Lower lobe of right lung (tissue), 2 donors: ENCODE data around the gene EIF2B1. TPM values are rescaled to one million over a fixed set of nuclear protein-coding genes. Genes with fewer than 3 reads are reported as not detected.

Experiments used
- ATAC-seq, 2 donors: fragments of 200-7000 bp; cut with Tn5 transposase; one replicate each; pipeline ENCODE4 v1.9.1; 2020 to 2022; ENCODE audit warnings: mild to moderate bottlenecking in 2 of 2, moderate library complexity in 2 of 2
- DNase-seq: peaks from one replicate; pipeline ENCODE4 v3.0.0-alpha.2; 2020
- H3K27ac ChIP-seq: fragments of 200-600 bp; one replicate; pipeline ENCODE4 v1.8.0; 2022
- H3K27me3 ChIP-seq: fragments of 200-600 bp; one replicate; pipeline ENCODE4 v1.8.0; 2022; ENCODE audit warnings: low read depth
- H3K36me3 ChIP-seq: fragments of 200-600 bp; one replicate; pipeline ENCODE4 v1.8.0; 2022; ENCODE audit warnings: mild to moderate bottlenecking
- H3K4me1 ChIP-seq: fragments of 200-600 bp; one replicate; pipeline ENCODE4 v1.8.0; 2022
- H3K4me3 ChIP-seq: fragments of 200-600 bp; one replicate; pipeline ENCODE4 v1.8.0; 2022; ENCODE audit warnings: mild to moderate bottlenecking
- H3K9me3 ChIP-seq: fragments of 200-600 bp; one replicate; pipeline ENCODE4 v1.8.0; 2022
- intact Hi-C: fragments of 100-400 bp; cut with DNase I; formaldehyde crosslinking; loops from one replicate; pipeline ENCODE4 v1.11.0; 2022
- total RNA-seq: library from RNA; stranded (reverse); fragmentation: NEBNext Ultra II Directional; extraction: Animal tissue kit (Norgen Biotek cat#: 25700); gene quantifications from one replicate; pipeline ENCODE4 v1.2.1, GENCODE V29; 2021
- TF ChIP-seq, protein P1 (sequence below): fragments of 200-600 bp; IDR thresholded peaks from one replicate; pipeline ENCODE4 v1.8.0; 2022; ENCODE audit warnings: antibody characterized with exemption, mild to moderate bottlenecking
- donor health status: DM: no; HTN: yes; CAD: no; lungs with severe emphysema.

The EIF2B1 gene
- total RNA-seq, 1 donor from 2014 or later = 41.4 TPM

DNA sequence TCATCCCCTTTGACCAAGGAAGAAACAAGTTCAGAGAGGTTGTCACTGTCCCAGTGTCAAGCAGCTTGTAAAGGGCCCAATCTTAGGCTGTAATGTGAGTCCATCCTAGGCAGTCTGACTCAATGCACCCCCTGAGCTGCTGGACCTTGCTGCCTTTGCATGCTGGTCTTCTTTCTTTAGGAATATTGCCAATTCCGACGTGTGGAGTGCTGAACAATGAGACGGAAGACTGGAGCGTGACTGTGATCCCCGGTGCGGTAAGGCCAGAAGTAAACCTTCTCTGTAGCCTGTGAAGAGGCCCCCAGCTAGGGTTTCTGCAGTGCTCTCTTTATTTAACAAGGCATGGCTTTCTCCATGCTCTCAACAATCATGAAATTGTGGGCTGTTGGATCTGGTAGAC is 38.4 kb upstream of the EIF2B1 start:
- Histone ChIP-seq H3K4me1 (peaks cover 14% of the 10 kb centered on the region), H3K27me3 (no peaks in the 10 kb centered on the region), H3K4me3 (peak overlapping the region; percentile 83), H3K36me3 (peaks cover 31% of the 10 kb centered on the region), H3K9me3 (no peaks in the 10 kb centered on the region), H3K27ac (no peak overlapping the region)
- TF ChIP-seq, protein P1, sequence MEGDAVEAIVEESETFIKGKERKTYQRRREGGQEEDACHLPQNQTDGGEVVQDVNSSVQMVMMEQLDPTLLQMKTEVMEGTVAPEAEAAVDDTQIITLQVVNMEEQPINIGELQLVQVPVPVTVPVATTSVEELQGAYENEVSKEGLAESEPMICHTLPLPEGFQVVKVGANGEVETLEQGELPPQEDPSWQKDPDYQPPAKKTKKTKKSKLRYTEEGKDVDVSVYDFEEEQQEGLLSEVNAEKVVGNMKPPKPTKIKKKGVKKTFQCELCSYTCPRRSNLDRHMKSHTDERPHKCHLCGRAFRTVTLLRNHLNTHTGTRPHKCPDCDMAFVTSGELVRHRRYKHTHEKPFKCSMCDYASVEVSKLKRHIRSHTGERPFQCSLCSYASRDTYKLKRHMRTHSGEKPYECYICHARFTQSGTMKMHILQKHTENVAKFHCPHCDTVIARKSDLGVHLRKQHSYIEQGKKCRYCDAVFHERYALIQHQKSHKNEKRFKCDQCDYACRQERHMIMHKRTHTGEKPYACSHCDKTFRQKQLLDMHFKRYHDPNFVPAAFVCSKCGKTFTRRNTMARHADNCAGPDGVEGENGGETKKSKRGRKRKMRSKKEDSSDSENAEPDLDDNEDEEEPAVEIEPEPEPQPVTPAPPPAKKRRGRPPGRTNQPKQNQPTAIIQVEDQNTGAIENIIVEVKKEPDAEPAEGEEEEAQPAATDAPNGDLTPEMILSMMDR = no peak
- no peak for DNase-seq
- ATAC-seq = no peak
- intact Hi-C loops = no loop called here

GRCh38 chr12:123670882-123671728 is 37.6 kb upstream of the EIF2B1 start, which contains the start of gene TCTN2:
TSS of gene TCTN2 (plus strand) at chr12:123671113. CDS start at chr12:123671241, 128 bp downstream.
- DNase-seq = peak; percentile 97
- Histone ChIP-seq H3K27me3 (no peaks in the 10 kb centered on the region), H3K36me3 (peaks cover 27% of the 10 kb centered on the region), H3K4me1 (peaks cover 14% of the 10 kb centered on the region), H3K27ac (peak within 1 kb of the TSS; percentile 46), H3K4me3 (peak within 1 kb of the TSS; percentile 83), H3K9me3 (no peaks in the 10 kb centered on the region)
- intact Hi-C loops = no loop called here
- ATAC-seq = peak; percentile 99 to 100
- TF ChIP-seq, protein P1 = no peak

DNA sequence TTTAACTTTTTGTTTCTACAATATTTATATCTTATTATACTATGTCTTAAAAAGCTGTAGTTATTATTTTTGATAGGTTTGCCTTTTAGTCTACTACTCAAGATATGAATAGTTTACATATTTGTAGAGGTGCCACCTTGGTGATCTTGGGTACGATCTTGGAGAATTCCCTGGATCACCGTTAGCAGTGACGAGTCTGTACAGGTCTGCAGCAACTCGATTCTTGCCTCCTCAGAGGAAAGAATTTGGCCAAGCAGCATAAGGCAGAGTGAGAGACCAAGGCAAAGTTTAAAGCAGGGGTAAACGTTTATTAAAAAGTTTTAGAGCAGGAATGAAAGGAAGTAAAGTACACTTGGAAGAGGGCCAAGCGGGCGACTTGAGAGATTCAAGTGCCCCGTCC is 34.3 kb upstream of the EIF2B1 start:
- no peak overlapping the region for H3K27ac ChIP-seq
- TF ChIP-seq, protein P1 = no peak
- H3K36me3 ChIP-seq = no peaks in the 10 kb centered on the region
- H3K27me3 ChIP-seq = no peaks in the 10 kb centered on the region
- DNase-seq (no peak), ATAC-seq (no peak)
- intact Hi-C loops = no loop called here
- H3K4me3 ChIP-seq = no peak overlapping the region
- no peaks in the 10 kb centered on the region for H3K9me3 ChIP-seq
- peaks cover 14% of the 10 kb centered on the region for H3K4me1 ChIP-seq

- no peaks in the 10 kb centered on the region for H3K4me1 ChIP-seq
- TF ChIP-seq, protein P1 = no peak
- H3K27ac ChIP-seq = no peak overlapping the region
- intact Hi-C loops = no loop called here
- ATAC-seq (no peak), DNase-seq (no peak)
- no peak overlapping the region for H3K4me3 ChIP-seq
- H3K36me3 ChIP-seq = peaks cover 48% of the 10 kb centered on the region
- no peaks in the 10 kb centered on the region for H3K27me3 ChIP-seq
- no peaks in the 10 kb centered on the region for H3K9me3 ChIP-seq
Measured at GRCh38 chr12:123659996-123660727, 26.7 kb upstream of the EIF2B1 start.

DNA sequence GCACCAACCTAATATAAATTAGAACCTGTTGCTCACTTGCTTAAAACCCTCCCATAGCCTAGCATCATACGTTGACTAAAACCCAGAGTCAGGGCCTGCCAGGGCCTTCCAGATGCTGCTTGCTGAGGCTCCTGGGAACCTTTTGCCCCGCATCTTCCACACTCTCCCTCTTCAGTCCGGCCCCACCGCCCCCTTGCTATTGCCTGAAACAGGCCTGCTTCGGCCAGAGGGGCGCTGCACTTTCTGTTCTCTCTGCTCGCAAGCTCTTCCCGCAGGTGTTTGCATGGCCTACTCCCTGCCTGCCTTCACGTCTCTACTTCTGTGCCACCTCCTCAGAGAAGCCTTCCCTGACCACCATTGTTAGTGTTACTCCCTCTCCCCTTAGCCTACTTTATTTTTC is 23.7 kb upstream of the EIF2B1 start:
- H3K4me1 ChIP-seq = no peaks in the 10 kb centered on the region
- H3K27ac ChIP-seq = no peak overlapping the region
- no peaks in the 10 kb centered on the region for H3K9me3 ChIP-seq
- peaks cover 67% of the 10 kb centered on the region for H3K36me3 ChIP-seq
- ATAC-seq = no peak
- TF ChIP-seq, protein P1 = no peak
- no peak overlapping the region for H3K4me3 ChIP-seq
- intact Hi-C loops = no loop called here
- H3K27me3 ChIP-seq = no peaks in the 10 kb centered on the region
- no peak for DNase-seq
